HG03175 (cell line): ENCODE results near the gene LCOR.
A peak's percentile ranks its signal among the peaks of the same experiment; 100 is the strongest.
"Not testable (repeated sequence)": the region's sequence is repeated elsewhere in the genome, so short reads cannot be mapped to it uniquely, and the experiment has no call there.

Experiments used
- ATAC-seq: cut with Tn5 transposase; IDR thresholded peaks from one replicate; pipeline ENCODE4 v1.9.1; 2021; ENCODE audit warnings: mild to moderate bottlenecking, moderate library complexity; ENCODE audit not compliant: unreplicated experiment

The LCOR gene

DNA sequence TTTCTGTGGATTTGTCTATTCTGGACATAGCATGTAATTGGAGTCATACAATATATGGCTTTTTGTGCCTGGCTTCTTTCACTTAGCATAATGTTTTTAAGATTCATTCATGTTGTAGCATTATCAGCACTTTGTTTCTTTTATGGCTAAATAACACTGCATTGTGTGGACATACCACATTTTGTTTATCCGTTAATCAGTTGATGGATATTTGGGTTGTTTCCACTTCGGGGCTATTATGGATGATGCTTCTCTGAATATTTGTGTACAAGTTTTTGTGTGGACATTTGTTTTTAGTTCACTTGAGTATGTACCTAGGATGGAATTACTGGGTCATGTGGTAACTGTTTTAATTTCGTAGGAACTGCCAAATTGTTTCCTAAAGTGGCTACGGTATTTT lies 6.4 kb downstream of the LCOR start:
- no peak for ATAC-seq

DNA sequence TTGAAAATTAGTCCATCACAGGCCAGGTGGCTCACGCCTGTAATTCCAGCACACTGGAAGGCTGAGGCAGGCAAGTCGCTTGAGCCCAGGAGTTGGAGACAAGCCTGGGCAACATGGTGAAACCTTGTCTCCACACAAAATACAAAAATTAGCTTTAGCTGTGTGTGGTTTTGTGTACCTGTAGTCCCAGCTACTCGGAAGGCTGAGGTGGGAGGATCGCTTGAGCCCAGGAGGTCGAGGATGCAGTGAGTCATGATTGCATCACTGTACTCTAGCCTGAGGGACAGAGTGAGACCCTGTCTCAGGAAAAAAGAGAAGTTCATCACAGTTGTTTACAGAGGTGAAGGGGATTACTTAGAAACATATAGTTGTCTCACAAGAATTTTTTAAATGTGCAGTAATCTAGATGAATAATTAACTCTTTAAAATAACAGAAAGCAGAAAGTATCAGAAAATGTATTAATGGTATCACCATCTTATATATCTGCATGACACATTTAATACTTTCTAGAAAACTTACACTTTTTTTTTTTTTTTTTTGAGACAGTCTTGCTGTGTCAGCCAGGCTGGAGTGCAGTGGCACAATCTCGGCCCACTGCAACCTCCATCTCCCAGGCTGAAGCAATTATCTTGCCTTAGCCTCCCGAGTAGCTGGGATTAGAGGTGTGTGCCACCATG lies 8.9 kb downstream of the LCOR start:
- ATAC-seq: no peak

DNA sequence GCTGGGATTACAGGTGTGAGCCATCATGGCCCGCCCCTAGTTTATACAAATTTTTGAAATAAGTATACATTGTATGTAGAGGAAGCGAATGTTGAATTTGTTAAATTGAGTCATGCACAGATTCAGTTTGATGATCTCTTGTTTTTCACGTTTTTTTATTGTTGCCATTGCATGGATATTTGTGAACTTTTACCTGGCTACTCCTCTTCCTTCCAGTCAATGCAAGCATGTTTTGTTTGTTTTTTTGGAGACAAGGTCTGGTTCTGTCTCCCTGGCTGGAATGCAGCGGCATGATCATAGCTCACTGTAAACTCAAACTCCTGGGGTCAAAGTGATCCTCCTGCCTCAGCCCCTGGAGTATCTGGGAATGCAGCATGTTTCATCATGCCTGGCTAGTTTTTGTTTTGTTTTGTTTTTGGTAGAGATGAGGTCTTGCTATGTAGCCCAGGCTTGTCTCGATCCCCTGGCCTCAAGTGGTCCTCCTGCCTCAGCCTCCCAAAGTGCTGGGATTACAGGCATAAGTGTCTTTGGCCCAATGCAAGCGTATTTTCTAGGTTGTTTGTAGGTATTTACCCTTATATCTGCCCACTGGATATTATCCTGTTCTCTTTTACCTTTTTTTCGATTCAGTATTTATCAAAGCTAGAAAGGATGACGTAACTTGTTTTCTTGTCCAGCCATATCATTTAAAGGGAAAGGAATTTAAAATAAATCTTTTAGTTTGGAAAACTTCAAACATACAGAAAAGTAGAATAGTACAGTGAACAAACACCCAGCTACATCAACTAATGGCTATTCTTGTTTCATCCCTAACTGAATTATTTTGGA lies 11.0 kb downstream of the LCOR start:
- no peak for ATAC-seq

DNA sequence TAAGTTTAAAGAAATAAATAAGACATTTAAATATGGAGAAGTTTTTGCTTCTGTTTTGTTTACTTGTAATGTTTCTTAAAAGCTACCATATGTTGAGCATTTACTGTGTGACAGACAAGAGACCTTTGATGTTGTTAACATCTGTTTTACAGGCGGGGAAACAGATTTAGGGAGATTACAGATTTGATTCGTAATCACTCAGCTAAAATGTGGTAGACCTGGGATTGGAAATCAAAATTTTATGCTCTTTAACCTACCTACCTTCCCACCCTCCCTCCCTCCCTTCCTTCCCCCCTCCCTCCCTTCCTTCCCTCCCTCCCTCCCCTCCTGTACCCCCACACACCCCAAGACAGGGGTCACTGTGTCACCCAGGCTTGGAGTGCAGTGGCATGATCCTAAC lies 11.7 kb downstream of the LCOR start:
- ATAC-seq: no peak

DNA sequence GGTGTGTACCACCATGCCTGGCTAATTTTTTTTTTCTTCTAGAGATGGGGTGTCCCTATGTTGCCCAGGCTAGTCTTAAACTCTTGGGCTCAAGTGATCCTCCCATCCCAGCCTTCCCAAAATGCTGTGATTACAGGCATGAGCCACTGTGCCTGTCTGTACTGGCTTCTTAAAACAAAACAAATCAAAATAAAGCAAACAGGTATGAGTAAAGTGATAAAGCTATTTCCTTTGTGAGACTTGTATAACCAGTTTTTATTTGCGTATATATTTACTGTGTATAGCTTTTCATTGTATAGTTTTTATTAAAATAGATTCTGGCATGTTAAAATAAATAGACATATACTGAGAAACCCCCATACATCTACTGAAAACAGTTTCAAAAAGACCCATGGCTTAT lies 14.3 kb downstream of the LCOR start:
- ATAC-seq: no peak

DNA sequence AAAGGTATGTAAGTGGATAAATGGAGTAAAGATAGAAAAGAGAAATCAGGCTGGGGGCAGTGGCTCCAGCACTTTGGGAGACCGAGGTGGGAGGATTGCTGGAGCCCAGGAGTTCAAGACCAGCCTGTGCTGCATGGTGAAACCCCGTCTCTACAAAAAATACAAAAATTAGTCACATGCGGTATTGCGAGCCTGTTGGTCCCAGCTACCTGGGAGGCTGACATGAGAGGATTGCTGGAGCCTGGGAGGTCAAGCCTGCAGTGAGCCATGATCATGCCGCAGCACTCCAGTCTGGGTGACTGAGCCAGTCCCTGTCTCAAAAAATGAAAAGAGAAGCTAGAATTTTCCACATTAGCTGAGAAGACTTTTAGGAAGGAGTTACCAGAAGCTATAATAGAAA lies 14.8 kb downstream of the LCOR start:
- ATAC-seq: no peak

DNA sequence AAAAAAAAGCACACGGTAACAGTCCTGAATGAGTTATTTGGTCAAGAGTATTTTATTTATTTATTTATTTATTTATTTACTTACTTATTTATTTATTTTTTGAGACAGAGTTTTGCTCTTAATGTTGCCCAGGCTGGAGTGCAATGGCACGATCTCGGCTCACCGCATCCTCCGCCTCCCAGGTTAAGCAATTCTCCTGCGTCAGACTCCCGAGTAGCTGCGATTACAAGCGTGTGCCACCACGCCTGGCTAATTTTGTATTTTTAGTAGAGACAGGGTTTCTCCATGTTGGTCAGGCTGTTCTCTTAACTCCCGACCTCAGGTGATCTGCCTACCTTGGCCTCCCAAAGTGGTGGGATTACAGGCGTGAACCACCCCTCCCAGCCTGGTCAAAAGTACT lies 15.3 kb downstream of the LCOR start:
- not testable (repeated sequence) for ATAC-seq

DNA sequence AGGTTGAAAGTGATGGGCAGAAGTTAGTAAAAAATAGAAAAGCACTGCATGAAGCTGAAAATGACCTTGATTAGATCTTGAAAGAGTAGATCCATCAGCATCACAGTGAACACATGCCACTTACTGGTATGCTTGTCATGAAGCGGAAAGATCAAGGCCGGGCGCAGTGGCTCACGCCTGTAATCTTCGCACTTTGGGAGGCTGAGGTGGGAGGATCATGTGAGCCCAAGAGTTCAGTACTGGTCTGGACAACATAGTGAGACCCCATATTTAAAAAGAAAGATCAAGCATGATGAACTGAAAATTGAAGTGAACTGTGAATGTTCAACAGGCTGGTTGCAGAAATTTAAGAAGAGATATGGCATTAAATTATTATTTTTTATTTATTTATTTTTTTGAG lies 18.0 kb downstream of the LCOR start:
- ATAC-seq: no peak

DNA sequence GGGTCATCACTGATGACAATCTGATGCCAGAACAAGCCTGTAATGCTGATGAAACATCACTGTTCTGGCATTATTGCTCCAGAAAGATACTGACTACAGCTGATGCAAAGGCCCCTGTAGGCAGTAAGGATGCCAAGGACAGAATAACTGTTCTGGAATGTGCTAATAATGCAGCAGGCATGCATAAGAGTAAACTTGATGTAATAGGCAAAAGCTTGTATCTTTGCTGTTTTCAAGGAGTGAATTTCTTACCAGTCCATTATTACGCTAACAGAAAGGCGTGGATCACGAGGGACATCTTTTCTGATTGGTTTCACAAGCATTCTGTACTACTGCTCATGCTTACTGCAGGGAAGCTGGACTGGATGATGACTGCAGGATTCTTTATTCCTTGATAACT lies 18.7 kb downstream of the LCOR start:
- ATAC-seq: no peak

DNA sequence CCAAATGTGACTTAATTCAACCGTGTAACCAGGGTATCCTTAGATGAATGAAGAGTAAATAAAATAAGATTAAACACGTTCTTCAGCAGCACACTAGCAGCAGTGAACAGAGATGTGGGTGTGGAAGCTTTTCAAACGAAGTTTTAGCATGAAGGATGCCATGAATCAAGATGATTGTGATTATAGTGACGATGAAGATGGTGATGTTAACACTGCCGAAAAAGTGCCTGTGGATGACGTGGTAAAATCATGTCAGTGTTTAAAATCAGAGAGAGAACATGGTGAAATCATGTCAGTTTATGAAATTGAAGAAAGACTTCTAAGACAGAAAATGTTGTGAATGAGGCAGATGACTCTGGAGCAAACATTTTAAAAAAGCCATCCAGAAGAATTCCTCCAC lies 19.2 kb downstream of the LCOR start:
- ATAC-seq: no peak

DNA sequence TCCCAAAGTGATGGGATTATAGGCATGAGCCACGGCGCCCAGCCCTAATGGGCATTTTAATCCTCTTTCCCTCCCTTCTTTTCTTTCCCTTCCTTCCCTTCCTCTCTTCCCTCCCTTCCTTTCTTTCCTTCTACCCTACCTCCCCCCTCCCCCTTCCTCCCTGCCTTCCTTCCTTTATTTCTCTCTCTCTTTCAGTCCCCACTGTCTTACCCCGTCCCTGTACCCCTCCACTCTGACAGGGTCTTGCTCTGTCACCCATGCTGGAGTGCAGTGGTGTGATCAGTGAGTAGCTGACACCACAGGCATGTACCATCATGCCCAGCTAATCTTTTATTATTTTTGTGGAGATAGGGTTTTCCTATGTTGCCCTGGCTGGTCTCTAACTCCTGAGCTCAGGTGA lies 24.2 kb downstream of the LCOR start:
- no peak for ATAC-seq

DNA sequence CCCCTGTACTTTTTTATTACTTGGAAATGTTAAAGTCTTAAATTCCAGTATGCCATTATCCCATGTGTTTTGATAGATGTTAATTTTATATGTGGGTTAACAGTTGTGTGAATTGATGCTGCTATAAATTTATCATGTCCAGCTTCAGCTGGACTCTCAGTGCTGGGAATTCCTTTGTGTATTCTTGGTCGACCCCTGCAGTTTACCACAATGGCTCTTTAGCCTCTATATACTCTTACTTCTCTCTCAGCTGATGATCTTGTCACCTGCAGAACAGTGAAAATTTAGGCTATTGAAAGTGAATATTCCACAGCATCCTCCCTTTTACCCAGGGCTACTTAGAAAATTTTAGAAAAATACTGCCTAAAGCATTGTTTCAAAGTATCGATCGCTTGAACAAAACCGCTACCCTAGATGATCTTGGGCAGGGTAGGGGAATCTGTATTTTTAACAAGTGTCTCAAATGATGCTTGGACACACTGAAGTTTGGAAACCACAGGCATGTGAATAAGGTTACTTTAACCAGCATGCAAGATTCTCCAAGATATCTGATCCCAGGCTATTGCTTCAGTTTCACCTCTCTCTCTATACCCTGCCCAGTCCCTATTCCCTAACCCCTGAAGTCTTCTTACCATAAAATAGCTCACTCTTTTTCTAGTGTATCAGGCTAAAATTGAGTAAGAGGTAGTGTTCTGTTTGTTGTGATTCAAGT lies 25.4 kb downstream of the LCOR start:
- ATAC-seq: no peak

DNA sequence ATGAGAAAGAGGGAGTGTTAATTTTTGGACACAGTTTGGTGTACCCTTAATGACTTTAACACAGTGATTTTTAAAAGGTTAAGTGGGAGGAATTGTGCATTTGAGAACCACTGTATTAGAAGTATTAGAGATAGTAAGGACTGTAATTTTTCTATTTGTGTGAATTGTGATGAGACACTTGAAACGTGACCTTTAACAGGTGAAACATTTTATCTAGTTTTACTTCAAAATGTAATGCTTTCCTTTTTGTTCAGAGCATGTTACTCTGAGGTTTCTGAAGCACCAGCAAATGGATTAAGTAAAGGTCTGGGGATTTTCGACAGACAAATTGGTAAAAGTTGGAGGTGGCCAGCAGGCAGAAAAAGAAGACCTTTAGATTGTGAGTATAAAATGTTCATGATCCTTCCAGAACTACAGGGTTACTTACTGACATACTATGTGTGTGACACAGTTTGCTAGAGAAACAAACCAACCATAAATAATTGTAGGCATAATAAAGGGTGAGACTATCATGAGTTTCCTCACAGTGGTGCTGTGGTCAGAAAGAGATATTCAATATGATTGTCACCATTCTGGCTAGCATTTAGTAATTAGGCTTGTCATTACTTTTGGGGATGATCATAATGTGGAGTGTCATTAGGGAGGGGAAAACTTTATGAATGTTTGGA lies 26.1 kb downstream of the LCOR start:
- no peak for ATAC-seq

DNA sequence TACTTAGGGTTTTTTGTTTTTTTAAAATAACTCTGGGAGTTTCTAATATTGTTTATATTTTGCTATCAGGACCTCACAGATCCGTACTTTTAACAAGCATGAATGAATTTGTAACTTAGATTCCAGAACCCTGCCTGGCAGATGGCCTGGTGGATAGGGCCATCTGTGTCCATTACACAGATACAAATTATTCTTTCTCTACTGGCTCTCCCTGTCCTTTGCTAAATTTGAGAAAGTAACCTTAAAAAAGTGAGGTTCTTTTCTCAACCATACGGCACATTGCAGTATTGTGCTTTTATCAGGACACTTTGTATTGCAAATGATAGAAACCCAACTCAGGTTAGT lies 26.6 kb downstream of the LCOR start:
- ATAC-seq: no peak

DNA sequence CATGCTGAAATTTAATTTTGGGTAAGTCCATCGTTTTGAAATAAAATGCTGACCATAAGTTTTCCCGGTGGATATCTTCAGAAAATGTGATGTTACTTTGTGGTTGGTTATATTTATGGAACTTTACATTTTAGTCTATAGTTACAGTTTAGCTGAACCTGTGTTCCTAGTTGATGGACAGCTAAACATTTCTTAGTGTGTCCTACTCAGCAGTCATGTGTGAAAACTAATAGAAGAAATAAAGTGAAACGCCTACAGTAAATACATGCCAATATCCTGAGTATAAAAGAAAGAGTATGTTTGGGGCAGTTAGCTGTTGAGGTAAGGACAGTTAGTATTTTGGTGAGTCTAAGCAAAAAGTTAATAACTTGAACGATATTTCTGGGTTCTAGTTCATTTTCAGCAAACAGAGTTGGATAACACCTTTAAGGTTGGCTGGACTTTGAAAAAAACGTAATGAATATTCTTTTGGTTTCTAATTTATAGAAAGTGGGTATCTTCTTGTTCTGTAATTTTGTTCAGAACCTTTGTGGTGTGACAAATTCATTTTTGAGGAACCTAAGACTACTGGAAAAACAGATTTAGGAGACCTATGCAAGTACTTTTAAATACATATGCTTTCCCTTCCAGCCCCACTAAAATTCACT lies 28.7 kb downstream of the LCOR start:
- ATAC-seq: peak; percentile 44

DNA sequence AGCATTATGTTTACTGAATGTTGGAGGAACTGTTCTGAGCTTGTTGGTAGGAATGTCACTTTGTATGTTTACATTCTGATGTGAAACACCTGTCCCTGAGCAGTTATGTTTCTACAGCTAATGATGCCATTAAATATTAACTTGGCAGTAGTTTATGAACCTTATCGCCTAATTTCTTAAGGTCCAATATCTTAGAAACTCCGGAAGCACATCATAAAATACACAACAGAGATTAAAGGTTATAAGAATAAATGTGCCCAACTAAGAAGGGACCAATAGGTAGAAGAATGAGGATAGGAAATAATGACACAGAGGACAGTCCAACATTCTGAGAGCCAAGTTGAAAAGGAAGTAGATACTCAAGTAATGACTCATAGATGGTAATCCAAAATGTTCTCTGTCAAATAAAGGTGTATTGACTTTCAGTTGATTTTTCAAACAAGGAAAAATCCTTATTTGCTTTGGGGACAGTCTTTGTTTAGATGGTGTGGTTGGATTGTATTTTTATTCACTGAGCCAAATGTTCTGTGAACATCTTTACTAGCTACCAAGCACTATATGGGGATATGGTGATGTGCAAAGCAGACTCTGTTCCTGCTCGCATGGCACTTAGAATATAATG lies 31.9 kb downstream of the LCOR start:
- ATAC-seq: peak; percentile 73

DNA sequence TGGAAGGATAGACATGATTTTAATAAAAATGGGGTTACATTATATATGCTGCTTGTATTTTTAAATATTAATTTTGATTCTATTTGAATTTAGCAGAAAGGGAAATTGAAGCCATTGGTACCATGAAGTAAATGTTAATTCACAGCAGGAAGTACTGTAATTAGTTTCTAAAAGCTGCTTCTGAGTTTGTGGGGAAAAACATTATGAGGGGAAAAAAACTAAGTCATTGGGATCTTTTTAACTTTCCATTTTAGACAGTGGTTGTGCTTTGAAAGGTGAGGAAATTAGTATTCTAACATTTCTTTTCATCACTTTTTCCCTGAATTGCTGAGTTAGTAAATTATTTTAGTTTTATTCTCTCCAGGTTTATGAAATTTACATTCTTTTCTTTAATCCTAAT lies 41.0 kb downstream of the LCOR start:
- no peak for ATAC-seq

DNA sequence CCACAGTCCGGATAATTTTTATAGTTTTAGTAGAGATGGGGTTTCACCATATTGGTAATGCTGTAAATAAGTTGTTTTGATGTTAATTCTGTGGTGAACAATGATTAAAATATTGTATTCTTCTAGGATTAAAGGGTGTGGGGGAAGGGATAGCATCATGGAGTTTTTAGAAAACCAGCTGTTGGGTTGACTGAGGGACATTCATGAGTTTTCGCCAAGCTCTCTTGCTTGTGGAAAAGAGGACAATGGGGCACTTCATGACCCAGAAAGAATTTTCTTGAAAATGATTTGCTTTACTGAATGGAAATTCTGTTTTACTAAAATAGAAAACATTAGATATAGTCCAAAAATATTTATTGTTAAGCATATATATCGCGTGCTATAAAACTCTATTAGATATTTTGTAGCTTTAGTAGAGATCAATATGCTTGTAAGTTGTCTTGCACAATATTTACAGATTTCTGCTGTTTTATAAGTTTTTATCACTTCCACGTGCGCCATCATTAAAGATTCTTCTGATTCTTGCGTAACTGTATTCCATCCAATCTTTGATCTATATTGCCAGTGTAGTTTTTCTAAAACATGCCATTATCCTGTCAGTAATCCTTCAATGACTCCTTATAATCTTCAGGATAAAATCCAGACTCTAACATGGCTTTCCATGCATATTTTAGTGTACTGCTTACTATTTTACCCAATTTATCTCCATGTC lies 41.8 kb downstream of the LCOR start:
- no peak for ATAC-seq

DNA sequence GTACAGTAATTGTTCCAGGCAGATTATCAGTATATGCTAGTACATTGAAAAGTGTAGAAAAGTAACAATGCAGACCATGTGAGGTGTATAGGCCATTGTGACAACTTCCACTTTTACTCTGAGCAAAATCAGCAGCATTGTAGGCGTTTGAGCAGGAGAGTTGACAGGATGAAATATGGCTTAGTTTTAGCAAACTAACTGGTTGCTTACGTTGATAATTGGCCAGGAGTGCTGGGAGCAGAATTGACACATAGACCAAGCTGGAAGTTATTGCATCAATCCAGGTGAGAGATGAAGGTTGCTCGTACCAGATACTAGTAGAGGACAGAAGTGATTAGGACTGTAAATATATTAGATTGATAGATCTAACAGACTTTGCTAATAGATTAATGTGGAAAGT lies 46.0 kb downstream of the LCOR start:
- no peak for ATAC-seq

DNA sequence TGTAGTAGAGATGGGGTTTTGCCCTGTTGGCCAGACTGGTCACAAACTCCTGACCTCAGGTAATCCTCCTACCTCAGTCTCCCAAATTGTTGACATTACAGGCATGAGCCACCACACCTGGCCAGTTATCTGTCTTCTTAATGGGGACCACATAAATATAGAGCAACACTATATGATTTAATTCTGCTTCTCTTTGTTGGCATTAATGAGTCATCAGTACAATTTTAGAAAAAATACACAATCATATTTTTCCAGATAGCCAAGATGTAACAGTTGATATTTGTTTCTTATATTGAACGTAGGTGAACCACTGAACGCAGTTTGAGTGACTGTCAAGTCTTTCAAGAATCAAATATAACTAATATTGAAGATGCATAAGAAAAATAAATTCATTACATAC lies 48.5 kb downstream of the LCOR start:
- ATAC-seq: no peak
